GM10266 (cell line): ENCODE data around the gene HIP1.

Experiments
- DNase-seq: peaks from one replicate; pipeline ENCODE4 v3.0.0; 2012; ENCODE audit errors: extremely low spot score
- CTCF ChIP-seq: IDR thresholded peaks from 2 replicates; pipeline ENCODE4 v1.5.1; 2012; ENCODE audit warnings: mild to moderate bottlenecking, low read depth; ENCODE audit not compliant: control insufficient read depth, insufficient read depth; ENCODE audit errors: missing control alignments

Gene HIP1

GRCh38 chr7:75655536-75655935, 83.2 kb downstream of the HIP1 start:
- no peak for TF ChIP-seq CTCF
- DNase-seq: no peak

GRCh38 chr7:75654855-75655254, 83.9 kb downstream of the HIP1 start:
- TF ChIP-seq CTCF: no peak
- DNase-seq: no peak

- no peak for DNase-seq
- no peak for TF ChIP-seq CTCF
Measured at GRCh38 chr7:75653651-75654050, 85.1 kb downstream of the HIP1 start.

- DNase-seq: no peak
- no peak for TF ChIP-seq CTCF
Measured at GRCh38 chr7:75652788-75653187, 86.0 kb downstream of the HIP1 start.

- TF ChIP-seq CTCF: no peak
- no peak for DNase-seq
Measured at GRCh38 chr7:75650681-75651080, 88.1 kb downstream of the HIP1 start.

- no peak for DNase-seq
- TF ChIP-seq CTCF: no peak
Measured at GRCh38 chr7:75650062-75650461, 88.7 kb downstream of the HIP1 start.

GRCh38 chr7:75649462-75649861, 89.3 kb downstream of the HIP1 start:
- TF ChIP-seq CTCF: no peak
- DNase-seq: no peak
